HG03342 (cell line): ENCODE data around the gene KDF1.
"Not testable (repeated sequence)": the region's sequence is repeated elsewhere in the genome, so short reads cannot be mapped to it uniquely, and the experiment has no call there.

Experiments
- ATAC-seq: cut with Tn5 transposase; IDR thresholded peaks from one replicate; pipeline ENCODE4 v1.9.1; 2021; ENCODE audit warnings: mild to moderate bottlenecking, moderate library complexity; ENCODE audit not compliant: unreplicated experiment

The KDF1 gene

GRCh38 chr1:26959270-26959669 lies 998 bp downstream of the KDF1 start:
- no peak for ATAC-seq

GRCh38 chr1:26957306-26957705 lies 3.0 kb downstream of the KDF1 start:
- no peak for ATAC-seq

GRCh38 chr1:26956321-26956720 lies 3.9 kb downstream of the KDF1 start:
- no peak for ATAC-seq

GRCh38 chr1:26953374-26953773 lies 6.9 kb downstream of the KDF1 start:
- no peak for ATAC-seq

- ATAC-seq = no peak
Measured at GRCh38 chr1:26951821-26952497, 8.3 kb downstream of the KDF1 start.

- no peak for ATAC-seq
Measured at GRCh38 chr1:26951216-26951615, 9.1 kb downstream of the KDF1 start.

GRCh38 chr1:26950602-26951001 lies 9.7 kb downstream of the KDF1 start:
- no peak for ATAC-seq

DNA sequence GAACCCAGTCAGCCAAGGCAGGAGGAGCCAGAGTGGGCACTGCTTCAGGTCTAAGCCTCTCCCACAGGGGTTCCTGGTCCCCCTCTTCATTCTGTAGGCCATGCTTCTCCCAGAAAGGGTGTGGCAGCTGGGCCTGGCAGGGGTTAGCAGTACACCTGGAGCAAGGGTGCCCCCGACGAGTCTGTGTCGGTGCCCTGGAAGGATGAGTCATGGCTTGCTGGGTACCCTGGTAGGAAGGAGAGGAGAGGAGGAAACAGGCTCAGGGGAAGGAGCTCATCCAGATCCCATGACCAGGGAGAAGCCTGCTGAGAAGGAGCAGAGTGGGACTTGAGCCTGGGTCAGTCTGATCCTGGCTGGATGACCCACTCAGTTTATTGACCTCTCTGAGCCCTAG lies 10.3 kb downstream of the KDF1 start:
- no peak for ATAC-seq

GRCh38 chr1:26949266-26949925 lies 10.9 kb downstream of the KDF1 start:
- ATAC-seq = no peak

DNA sequence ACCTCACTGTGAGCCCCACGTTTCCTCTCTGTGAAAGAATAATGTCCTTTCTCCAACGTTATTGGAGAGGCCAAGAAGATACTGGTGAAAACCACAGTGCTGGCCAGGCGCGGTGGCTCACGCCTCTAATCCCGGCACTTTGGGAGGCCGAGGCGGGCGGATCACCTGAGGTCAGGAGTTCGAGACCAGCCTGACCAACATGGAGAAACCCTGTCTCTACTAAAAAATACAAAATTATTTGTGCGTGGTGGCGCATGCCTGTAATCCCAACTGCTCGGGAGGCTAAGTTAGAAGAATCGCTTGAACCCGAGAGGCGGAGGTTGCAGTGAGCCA lies 11.6 kb downstream of the KDF1 start:
- ATAC-seq = not testable (repeated sequence)

GRCh38 chr1:26946270-26946669 lies 14.0 kb downstream of the KDF1 start:
- no peak for ATAC-seq

GRCh38 chr1:26945728-26946127 lies 14.5 kb downstream of the KDF1 start:
- ATAC-seq = no peak

GRCh38 chr1:26945138-26945537 lies 15.1 kb downstream of the KDF1 start:
- no peak for ATAC-seq

DNA sequence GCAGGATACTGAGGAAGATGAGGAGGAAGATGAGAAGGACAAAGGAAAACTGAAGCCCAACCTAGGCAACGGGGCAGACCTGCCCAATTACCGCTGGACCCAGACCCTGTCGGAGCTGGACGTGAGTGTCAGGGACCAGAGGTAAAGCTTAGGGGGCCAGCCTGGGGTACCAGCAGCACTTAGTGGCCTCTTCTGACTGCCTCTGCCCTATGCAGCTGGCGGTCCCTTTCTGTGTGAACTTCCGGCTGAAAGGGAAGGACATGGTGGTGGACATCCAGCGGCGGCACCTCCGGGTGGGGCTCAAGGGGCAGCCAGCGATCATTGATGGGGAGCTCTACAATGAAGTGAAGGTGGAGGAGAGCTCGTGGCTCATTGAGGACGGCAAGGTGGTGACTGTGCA lies 17.6 kb downstream of the KDF1 start:
- ATAC-seq = no peak

DNA sequence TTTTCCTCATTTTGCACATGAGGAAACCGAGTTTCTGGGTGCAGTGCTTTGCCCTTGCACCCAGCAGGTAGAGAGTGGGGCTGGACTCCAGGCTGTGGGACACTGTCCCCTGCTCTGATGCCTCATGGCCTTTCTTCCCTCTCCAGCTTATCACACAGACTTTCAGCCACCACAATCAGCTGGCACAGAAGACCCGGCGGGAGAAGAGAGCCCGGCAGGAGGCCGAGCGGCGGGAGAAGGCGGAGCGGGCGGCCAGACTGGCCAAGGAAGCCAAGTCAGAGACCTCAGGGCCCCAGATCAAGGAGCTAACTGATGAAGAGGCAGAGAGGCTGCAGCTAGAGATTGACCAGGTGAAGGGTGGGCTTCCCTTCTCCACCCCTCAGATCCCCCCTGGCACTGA lies 19.0 kb downstream of the KDF1 start:
- no peak for ATAC-seq

DNA sequence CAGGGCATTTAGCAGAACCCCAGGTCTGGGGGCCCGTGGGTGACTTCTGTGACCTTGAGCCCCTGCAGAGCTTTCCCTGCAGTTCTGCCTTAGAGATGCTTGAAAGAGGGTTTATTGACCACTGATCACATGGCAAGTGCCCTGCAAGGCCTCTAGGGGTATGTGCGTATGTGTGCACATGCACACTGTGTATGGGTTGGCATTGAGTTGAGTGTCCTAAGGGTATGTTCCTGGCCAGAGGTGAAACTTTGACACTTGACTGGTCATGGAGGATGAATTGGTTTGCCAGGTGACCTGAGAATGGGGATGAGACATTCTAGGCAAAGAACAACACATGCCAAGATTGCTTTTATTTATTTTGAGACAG lies 21.6 kb downstream of the KDF1 start:
- ATAC-seq = no peak

GRCh38 chr1:26938004-26938658 lies 22.1 kb downstream of the KDF1 start:
- no peak for ATAC-seq

DNA sequence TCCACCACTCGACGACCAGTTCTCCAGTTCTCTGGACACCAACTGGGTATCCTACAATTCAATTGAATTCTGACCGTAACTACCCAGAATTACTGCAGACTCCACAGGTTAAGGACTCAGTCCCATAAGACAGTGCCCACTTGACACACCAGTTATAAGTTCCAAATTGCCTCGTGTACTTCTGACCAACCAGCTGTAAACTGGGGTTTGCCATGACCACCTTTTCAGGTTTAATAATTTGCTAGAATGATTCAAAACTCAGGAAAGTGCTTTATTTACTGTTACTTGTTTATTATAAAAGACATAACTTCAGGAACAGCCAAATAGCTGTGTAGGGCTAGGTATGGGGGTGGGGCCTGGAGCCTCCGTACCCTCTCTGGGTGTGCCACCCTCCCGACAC lies 23.4 kb downstream of the KDF1 start:
- ATAC-seq = no peak

DNA sequence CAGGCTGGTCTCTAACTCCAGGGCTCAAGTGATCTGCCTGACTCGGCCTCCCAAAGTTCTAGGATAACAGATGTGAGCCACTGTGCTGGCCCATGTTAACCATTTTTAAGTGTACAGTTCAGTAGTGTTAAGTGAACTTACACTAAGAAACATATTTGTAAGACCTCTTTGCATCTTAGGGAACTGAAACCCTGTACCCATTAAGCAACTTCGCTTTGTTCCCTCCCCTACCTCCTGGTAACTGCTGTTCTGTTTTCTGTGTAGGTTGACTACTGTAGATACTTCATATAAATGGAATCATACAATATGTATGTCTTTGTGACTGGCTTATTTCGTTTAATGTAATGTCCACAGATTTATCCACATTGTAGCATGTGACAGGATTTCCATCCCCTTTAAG lies 27.7 kb downstream of the KDF1 start:
- no peak for ATAC-seq

DNA sequence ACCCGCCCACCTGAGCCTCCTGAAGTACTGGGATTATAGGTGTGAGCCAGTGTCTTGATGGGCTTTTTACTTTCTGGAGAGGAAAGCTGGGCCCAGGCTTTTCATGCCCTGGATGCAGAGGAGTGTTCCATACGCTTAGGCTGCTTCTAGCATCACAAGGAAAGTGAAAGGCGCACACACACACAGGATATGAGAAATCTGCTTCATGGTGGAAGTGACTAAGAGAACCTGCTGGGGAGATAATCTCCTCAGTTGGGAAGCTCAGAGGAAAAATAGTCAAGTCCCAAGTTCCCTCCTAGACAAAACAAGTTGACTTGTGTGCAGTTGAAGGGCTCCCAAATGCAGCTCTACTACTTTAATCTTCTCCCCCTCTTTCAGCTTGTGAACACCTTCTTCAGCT lies 36.6 kb downstream of the KDF1 start:
- ATAC-seq = no peak

DNA sequence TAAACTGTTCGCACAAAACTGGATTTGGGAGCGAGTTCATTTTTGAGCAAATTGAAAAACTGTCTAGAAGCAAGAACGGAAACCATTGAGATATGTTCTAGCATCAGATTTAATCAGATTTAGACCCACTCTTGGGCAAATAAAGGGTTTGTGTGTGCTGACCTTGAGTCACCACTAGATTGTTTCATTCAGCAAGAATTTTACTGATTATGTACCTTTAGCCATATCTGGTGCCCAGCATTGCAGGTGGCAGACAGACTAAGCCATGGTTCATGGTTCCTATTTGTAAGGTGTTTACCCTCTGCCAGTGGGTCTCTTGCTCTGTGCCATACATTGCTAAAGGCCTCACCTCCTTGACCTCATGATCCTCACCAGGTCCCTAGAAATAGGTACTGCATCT lies 37.4 kb downstream of the KDF1 start:
- no peak for ATAC-seq

GRCh38 chr1:26922431-26922729 lies 37.9 kb downstream of the KDF1 start:
- ATAC-seq = no peak
